Testis (tissue), 3 donors: ENCODE results near the gene DNM1L. TPM values are rescaled to one million over a fixed set of nuclear protein-coding genes. Genes with fewer than 3 reads are reported as not detected.

Source experiments
- DNase-seq: peaks from one replicate; pipeline ENCODE4 v3.0.0-alpha.2; 2019
- H3K27ac ChIP-seq, 2 donors: fragments of 200-600 bp; sonication (generic); one replicate each; pipeline ENCODE4 v1.5.1; 2019
- H3K27me3 ChIP-seq: fragments of 200-600 bp; sonication (generic); one replicate; pipeline ENCODE4 v1.5.1; 2019
- H3K36me3 ChIP-seq: fragments of 200-600 bp; sonication (generic); one replicate; pipeline ENCODE4 v1.5.1; 2017; ENCODE audit warnings: low read depth; ENCODE audit errors: missing control alignments
- H3K4me1 ChIP-seq: fragments of 200-600 bp; sonication (generic); one replicate; pipeline ENCODE4 v1.5.1; 2019
- H3K4me3 ChIP-seq, 2 donors: fragments of 200-600 bp; sonication (generic); one replicate each; pipeline ENCODE4 v1.5.1; 2017 to 2019
- H3K9me3 ChIP-seq: fragments of 200-600 bp; sonication (generic); one replicate; pipeline ENCODE4 v1.5.1; 2017
- POLR2A ChIP-seq: fragments of 450-650 bp; IDR thresholded peaks from one replicate; pipeline ENCODE4 v1.6.1; 2017; ENCODE audit warnings: antibody characterized with exemption, mild to moderate bottlenecking, moderate library complexity
- WGBS, 2 donors: methylation state at CpG; one replicate each; pipeline ENCODE4 v1.1.5; 2018; 5-methylcytosine and 5-hydroxymethylcytosine counted together
- intact Hi-C: fragments of 100-400 bp; cut with DNase I; formaldehyde crosslinking; loops from one replicate; pipeline ENCODE4 v1.15.1; 2023; ENCODE audit warnings: low total_unique reads
- polyA plus RNA-seq: library from polyadenylated mRNA; stranded (reverse); fragments of 350-450 nt; fragmentation: Illumina TruSeq; extraction: RNeasy Lipid Tissue Mini Kit (QIAGEN cat#74804); gene quantifications from one replicate; pipeline ENCODE4 v1.2.3, GENCODE V29; 2014; ENCODE audit warnings: low read depth, low replicate concordance; ENCODE audit not compliant: insufficient read depth
- total RNA-seq, 2 donors: library from RNA; depleted of rRNA; stranded (reverse); fragments of >200 nt; gene quantifications; one replicate each; pipeline ENCODE4 v1.2.3, GENCODE V29; 2016
- TF ChIP-seq, protein P1 (sequence below), 3 experiments: fragments of 450-650 bp in 2 of 3; fragments of 200-600 bp in 1 of 3; sonication (generic) in 1 of 3; IDR thresholded peaks; one replicate each; pipeline ENCODE4 v1.5.1; 2016 to 2019; ENCODE audit warnings: antibody characterized with exemption in 3 of 3, mild to moderate bottlenecking in 2 of 3, moderate library complexity in 1 of 3

Gene DNM1L
- total and polyA plus RNA-seq, 3 donors from 2014 or later, result 64.9 to 92.4 (median 75.5) TPM

DNA sequence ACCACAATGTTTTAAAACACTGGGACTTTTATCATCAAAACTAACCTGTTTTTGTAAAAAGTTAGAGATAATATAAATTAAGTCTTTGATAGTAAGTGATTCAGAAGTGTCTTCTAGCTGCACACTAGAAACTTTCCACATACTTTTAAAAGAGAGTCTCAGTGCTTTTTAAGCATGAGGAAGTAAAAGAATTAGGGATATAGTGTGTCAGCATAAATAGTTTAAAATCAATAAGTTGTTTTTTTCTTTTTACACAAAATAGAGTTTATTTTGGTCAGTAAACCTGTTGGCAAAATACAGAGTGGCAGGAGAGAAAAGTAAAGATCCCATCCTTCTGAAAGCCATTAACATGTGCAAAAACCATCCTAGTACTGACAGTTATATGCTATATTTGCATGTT lies 1.7 kb downstream of the DNM1L start:
- intact Hi-C loops, result no loop called here
- Histone ChIP-seq H3K4me1 (peaks cover 5% of the 10 kb centered on the region), H3K4me3 (no peak overlapping the region), H3K27ac (peak overlapping the region in 1 of 2 donors; percentile 96), H3K27me3 (no peaks in the 10 kb centered on the region), H3K36me3 (no peaks in the 10 kb centered on the region), H3K9me3 (no peaks in the 10 kb centered on the region)
- no peak for TF ChIP-seq POLR2A
- TF ChIP-seq, protein P1, sequence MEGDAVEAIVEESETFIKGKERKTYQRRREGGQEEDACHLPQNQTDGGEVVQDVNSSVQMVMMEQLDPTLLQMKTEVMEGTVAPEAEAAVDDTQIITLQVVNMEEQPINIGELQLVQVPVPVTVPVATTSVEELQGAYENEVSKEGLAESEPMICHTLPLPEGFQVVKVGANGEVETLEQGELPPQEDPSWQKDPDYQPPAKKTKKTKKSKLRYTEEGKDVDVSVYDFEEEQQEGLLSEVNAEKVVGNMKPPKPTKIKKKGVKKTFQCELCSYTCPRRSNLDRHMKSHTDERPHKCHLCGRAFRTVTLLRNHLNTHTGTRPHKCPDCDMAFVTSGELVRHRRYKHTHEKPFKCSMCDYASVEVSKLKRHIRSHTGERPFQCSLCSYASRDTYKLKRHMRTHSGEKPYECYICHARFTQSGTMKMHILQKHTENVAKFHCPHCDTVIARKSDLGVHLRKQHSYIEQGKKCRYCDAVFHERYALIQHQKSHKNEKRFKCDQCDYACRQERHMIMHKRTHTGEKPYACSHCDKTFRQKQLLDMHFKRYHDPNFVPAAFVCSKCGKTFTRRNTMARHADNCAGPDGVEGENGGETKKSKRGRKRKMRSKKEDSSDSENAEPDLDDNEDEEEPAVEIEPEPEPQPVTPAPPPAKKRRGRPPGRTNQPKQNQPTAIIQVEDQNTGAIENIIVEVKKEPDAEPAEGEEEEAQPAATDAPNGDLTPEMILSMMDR (IDR thresholded peaks at IDR 0.05), result no peak
- no peak for DNase-seq

DNA sequence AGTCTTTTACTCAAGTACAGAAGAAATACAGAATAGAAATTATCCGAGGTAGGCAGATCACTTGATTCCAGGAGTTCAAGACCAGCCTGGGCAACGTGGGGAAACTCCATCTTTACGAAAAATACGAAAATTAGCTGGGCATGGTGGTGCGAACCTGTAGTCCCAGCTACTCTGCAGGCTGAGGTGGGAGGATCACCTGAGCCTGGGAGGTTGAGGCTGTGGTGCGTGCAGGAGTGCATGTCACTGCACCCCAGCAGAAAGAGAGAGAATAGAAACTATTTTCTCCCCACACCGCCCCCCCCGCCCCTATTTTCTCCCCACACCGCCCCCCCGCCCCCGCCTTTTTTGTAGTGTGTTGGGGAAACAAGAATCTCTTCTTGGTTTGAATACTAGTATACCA lies 2.2 kb downstream of the DNM1L start:
- intact Hi-C loops, result no loop called here
- H3K27ac ChIP-seq, result no peak overlapping the region

DNA sequence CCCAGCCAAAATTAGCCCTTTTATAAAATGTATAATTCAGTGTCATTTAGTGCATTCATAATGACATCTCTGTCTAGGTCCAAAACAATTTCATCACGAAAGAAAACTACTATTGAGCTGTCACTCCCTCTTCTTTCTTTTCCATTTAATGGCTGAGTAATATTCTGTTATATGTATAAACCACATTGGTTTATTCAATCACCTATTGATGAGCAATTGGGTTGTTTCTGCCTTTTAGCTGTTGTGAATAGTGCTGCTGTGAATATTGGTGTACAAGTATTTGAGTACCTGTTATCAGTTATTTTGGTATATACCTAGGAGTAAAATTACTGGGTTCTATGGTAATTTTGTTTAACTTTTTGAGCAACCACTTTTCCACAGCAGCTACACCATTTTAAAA lies 7.2 kb downstream of the DNM1L start:
- H3K36me3 ChIP-seq, result no peaks in the 10 kb centered on the region
- no peaks in the 10 kb centered on the region for H3K4me1 ChIP-seq
- H3K27me3 ChIP-seq, result no peaks in the 10 kb centered on the region
- 38 to 89% methylated on average over 1 of the region's 1 CpG for WGBS, 2 donors
- H3K4me3 ChIP-seq, result no peak overlapping the region
- intact Hi-C loops, result no loop called here
- no peaks in the 10 kb centered on the region for H3K9me3 ChIP-seq
- no peak for DNase-seq
- TF ChIP-seq, protein P1 (IDR thresholded peaks at IDR 0.05), result no peak
- TF ChIP-seq POLR2A, result no peak
- H3K27ac ChIP-seq, result no peak overlapping the region

More for the DNA sequence above, 2.2 kb downstream of the DNM1L start:
- no peak for DNase-seq
- Histone ChIP-seq H3K4me1 (peaks cover 5% of the 10 kb centered on the region), H3K4me3 (no peak overlapping the region), H3K27me3 (no peaks in the 10 kb centered on the region), H3K9me3 (no peaks in the 10 kb centered on the region), H3K36me3 (no peaks in the 10 kb centered on the region)
- WGBS, 2 donors, result 71 to 83% methylated on average over 11 of the region's 11 CpGs
- no peak for TF ChIP-seq POLR2A
- TF ChIP-seq, protein P1 (IDR thresholded peaks at IDR 0.05), result no peak

DNA sequence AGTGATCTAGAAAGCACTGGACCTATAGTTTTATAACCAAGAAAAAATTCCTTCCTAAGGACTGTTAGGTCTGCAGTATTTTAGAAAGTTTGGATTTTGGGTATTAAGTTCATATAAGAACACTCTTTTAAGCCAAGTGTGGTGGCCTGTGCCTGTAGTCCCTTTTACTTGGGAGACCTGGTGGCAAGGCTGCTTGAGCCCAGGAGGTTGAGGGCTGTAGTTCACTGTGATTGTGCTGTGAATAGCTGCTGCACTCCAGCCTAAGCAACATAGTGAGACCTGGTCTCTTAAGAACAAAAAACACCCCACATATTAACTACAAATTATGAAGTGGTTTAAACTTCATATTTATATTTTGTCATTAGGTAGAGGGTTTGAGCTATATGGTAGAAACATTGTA lies 9.7 kb downstream of the DNM1L start:
- Histone ChIP-seq H3K36me3 (no peaks in the 10 kb centered on the region), H3K4me3 (no peak overlapping the region), H3K27ac (no peak overlapping the region), H3K27me3 (no peaks in the 10 kb centered on the region), H3K9me3 (no peaks in the 10 kb centered on the region), H3K4me1 (no peaks in the 10 kb centered on the region)
- TF ChIP-seq, protein P1 (IDR thresholded peaks at IDR 0.05), result no peak
- TF ChIP-seq POLR2A, result no peak
- intact Hi-C loops, result no loop called here
- DNase-seq, result no peak

DNA sequence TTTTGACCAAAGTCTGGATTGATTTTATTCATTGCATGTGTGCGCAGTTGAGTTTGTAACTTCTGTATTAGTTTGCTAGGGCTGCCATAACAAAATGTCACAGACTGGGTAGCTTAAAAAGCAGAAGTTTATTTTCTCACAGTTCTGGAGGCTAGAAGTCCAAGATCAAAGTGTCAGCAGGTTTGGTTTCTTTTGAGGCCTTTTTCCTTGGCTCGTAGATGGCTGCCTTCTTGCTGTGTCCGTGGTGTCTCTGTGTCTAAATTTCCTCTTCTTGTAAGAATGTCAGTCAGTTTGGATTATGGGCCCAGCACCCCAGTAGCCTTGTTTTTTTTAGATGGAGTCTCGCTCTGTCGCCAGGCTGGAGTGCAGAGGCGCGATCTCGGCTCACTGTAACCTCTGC lies 11.8 kb downstream of the DNM1L start:
- TF ChIP-seq, protein P1 (IDR thresholded peaks at IDR 0.05), result no peak
- TF ChIP-seq POLR2A, result no peak
- intact Hi-C loops, result no loop called here
- no peak for DNase-seq
- H3K4me3 ChIP-seq, result no peak overlapping the region
- H3K4me1 ChIP-seq, result no peaks in the 10 kb centered on the region
- no peaks in the 10 kb centered on the region for H3K36me3 ChIP-seq
- H3K9me3 ChIP-seq, result no peaks in the 10 kb centered on the region
- H3K27me3 ChIP-seq, result no peaks in the 10 kb centered on the region
- no peak overlapping the region for H3K27ac ChIP-seq
- 84 to 90% methylated on average over 8 of the region's 8 CpGs for WGBS, 2 donors
